ENCODE measurements around the gene SNX19. TPM values are rescaled to one million over a fixed set of nuclear protein-coding genes. Genes with fewer than 3 reads are reported as not detected.

The SNX19 gene
- total and polyA plus RNA-seq, 12 donors, result 13.6 to 102 (median 65.3) TPM

DNA sequence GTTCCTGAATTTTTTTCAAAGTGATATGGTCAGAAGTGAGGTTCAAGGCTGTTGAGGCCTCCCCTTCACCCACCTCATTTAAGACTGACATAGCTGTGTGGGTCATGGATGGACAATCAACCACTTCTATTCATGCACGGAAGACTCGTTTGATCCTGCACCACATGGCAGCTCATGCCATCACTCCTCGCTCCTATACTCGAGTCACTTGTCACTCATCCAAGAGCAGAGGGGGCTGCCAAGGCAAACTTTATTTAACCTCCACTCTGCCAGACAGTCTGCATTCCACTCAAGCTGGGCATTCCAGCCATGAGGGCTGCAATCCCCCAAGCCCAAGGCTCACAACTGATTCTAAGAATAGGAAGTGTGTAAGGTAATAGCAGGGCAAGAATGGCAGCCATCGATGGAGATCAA lies 34.1 kb downstream of the SNX19 start:
- peaks cover 0 to 72% of the 10 kb centered on the region in 2 donors for H3K36me3 ChIP-seq (replicated peaks in 1 of 2)
- intact Hi-C loops (cut with DNase I), result no loop called here
- no peaks in the 10 kb centered on the region for H3K4me1 ChIP-seq (replicated peaks in 1 of 2)
- no peak for DNase-seq
- H3K27ac ChIP-seq, result no peak overlapping the region
- 73 to 77% (median 75%) methylated on average over 5 of the region's 5 CpGs for WGBS, 4 donors
- no peaks in the 10 kb centered on the region for H3K9me3 ChIP-seq (replicated peaks in 1 of 3)
- TF ChIP-seq POLR2A (IDR thresholded peaks at IDR 0.05), result no peak
- TF ChIP-seq, protein P1, sequence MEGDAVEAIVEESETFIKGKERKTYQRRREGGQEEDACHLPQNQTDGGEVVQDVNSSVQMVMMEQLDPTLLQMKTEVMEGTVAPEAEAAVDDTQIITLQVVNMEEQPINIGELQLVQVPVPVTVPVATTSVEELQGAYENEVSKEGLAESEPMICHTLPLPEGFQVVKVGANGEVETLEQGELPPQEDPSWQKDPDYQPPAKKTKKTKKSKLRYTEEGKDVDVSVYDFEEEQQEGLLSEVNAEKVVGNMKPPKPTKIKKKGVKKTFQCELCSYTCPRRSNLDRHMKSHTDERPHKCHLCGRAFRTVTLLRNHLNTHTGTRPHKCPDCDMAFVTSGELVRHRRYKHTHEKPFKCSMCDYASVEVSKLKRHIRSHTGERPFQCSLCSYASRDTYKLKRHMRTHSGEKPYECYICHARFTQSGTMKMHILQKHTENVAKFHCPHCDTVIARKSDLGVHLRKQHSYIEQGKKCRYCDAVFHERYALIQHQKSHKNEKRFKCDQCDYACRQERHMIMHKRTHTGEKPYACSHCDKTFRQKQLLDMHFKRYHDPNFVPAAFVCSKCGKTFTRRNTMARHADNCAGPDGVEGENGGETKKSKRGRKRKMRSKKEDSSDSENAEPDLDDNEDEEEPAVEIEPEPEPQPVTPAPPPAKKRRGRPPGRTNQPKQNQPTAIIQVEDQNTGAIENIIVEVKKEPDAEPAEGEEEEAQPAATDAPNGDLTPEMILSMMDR (IDR thresholded peaks at IDR 0.05), result no peak
- H3K4me3 ChIP-seq, result no peak overlapping the region
- H3K27me3 ChIP-seq, result no peaks in the 10 kb centered on the region

DNA sequence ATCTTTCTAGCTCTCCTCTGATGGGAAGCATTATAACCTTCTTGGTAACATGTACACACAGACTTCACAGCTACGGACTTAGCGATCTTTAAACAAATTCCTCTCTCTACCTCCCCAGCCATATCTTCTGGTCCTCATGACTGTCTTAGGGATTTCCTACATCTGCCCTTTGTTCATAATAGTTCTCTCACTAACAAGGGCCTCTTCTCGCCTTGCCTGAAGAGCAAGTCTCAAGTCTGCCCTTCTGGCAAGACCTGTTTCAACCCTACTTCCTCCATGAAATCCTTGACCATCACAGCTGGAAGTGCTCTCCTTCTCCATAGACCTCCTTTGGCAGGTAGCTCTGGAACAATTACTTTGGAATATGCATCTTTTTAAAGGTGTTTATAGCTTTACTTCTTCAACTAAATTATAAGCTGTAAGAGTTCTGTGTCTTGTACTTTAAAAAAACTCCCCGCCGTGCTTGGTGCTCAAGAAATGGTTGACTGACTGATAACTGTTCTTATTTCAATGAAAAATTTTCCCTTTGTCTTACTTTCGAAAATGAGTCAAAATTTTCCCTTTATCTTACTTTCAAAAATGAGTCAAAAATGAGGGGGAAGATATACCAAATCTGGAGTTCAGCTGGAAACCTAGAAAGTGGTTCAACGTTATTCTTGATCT lies 34.7 kb downstream of the SNX19 start:
- TF ChIP-seq, protein P1 (IDR thresholded peaks at IDR 0.05), result no peak
- no peak for TF ChIP-seq POLR2A (IDR thresholded peaks at IDR 0.05)
- DNase-seq, result no peak
- Histone ChIP-seq H3K4me1 (replicated peaks in 1 of 2) (no peaks in the 10 kb centered on the region), H3K27me3 (no peaks in the 10 kb centered on the region), H3K27ac (no peak overlapping the region), H3K9me3 (replicated peaks in 1 of 3) (no peaks in the 10 kb centered on the region), H3K4me3 (no peak overlapping the region), H3K36me3 (replicated peaks in 1 of 2) (peaks cover 0 to 77% of the 10 kb centered on the region in 2 donors)
- intact Hi-C loops (cut with DNase I), result no loop called here
- 90 to 92% (median 91%) methylated on average over 7 of the region's 7 CpGs for WGBS, 4 donors

DNA sequence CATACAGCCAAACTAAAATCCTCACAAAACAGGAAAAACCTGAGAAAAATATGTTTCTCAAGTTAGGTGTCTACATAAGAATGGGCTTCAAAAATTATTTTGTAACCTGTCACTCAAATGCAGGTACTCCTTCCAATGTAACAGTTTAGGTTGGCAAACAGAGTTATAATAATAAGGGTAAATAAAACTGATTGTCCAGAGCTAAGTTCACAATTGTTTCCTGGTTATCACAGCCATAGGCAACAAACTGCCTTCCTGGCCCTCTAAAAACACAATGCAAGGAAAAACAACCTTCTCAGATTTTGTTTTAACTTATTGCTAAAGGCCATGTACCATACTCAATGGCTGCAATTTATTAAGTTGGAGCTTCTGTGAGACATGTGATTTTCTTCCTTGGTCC lies 36.4 kb downstream of the SNX19 start:
- Histone ChIP-seq H3K4me1 (replicated peaks in 1 of 2) (no peaks in the 10 kb centered on the region), H3K27ac (no peak overlapping the region), H3K9me3 (replicated peaks in 1 of 3) (no peaks in the 10 kb centered on the region), H3K36me3 (replicated peaks in 1 of 2) (peaks cover 0 to 85% of the 10 kb centered on the region in 2 donors), H3K4me3 (no peak overlapping the region), H3K27me3 (no peaks in the 10 kb centered on the region)
- intact Hi-C loops (cut with DNase I), result no loop called here
- TF ChIP-seq POLR2A (IDR thresholded peaks at IDR 0.05), result no peak
- TF ChIP-seq, protein P1 (IDR thresholded peaks at IDR 0.05), result no peak
- no peak for DNase-seq

DNA sequence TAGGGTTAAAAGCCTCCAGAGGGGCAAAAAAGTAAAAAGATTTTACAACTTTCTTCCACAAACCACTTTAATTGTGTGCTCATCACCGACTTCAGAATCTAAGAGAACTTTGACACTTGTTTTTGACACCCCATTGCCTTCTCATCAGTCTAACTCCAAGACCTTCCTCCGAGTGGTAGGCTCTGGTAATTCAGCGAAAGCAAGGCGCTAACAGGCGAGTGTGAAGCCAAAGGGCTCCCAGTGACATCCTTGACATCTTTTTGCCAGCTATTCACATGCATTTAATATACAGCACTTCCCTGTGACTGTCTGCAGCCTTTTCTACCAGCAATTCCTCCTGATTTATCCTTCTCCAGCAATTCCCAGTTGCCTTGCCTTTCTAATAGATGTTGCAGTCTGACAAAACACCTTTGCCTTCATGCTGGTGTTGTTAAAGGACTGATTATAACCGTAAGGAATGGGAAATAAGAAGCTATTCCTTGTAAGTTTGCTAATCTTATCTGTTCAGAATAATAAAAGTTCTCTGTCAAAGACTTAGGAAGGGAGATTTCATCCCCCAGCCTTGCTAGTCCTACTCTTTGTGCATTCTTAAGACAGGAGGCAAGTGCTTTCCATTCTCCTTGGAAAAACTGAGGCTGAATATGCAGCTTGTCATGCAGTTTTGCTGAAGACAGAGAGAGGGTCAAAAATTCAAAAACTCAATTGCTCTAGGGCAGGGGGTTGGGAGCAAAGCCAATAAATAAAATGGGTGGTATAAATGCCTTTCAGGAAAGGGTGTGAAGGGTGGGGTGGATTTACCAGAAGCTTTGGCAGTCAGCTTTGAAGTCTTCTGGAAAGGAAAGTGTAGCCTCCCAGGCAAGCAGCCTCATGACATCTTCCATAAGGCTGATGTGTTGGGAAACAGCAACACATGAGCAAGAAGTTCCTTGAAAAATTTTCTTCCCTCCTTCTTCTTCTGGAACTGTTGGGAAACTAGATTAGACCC lies 39.1 kb downstream of the SNX19 start:
- Histone ChIP-seq H3K4me1 (replicated peaks in 1 of 2) (peaks cover 0 to 16% of the 10 kb centered on the region in 2 donors), H3K27ac (no peak overlapping the region), H3K9me3 (replicated peaks in 1 of 3) (no peaks in the 10 kb centered on the region), H3K36me3 (replicated peaks in 1 of 2) (peaks cover 0 to 62% of the 10 kb centered on the region in 2 donors), H3K4me3 (no peak overlapping the region), H3K27me3 (no peaks in the 10 kb centered on the region)
- intact Hi-C loops (cut with DNase I), result no loop called here
- 78 to 82% (median 79%) methylated on average over 6 of the region's 6 CpGs for WGBS, 4 donors
- DNase-seq, result no peak
- TF ChIP-seq, protein P1 (IDR thresholded peaks at IDR 0.05), result no peak
- no peak for TF ChIP-seq POLR2A (IDR thresholded peaks at IDR 0.05)

Measured in adrenal gland (tissue), 12 donors.